GM12891 (cell line): ENCODE data around the gene KLHL14.

Experiments
- DNase-seq: peaks from one replicate; pipeline ENCODE4 v3.0.0; 2011; ENCODE audit warnings: low spot score; ENCODE audit not compliant: insufficient read length
- FAIRE-seq: peaks from 2 replicates; lab custom pipeline; 2011; peaks lifted over from hg19 to GRCh38; lab: Jason Lieb, UNC
- PAX5 ChIP-seq: IDR thresholded peaks from 2 replicates; pipeline ENCODE4 v1.6.1; 2011; ENCODE audit warnings: low read length, moderate library complexity, mild to moderate bottlenecking; ENCODE audit not compliant: insufficient read depth, severe bottlenecking
- POLR2A ChIP-seq: IDR thresholded peaks from 2 replicates; pipeline ENCODE4 v1.6.1; 2011; ENCODE audit warnings: low read depth, low read length, control low read depth
- POLR2AphosphoS5 ChIP-seq: IDR thresholded peaks from 2 replicates; pipeline ENCODE4 v1.6.1; 2011; ENCODE audit warnings: low read depth, low read length, control low read depth
- POU2F2 ChIP-seq: IDR thresholded peaks from 2 replicates; pipeline ENCODE4 v1.6.1; 2011; ENCODE audit warnings: low read depth, mild to moderate bottlenecking, control low read depth, low read length, moderate library complexity
- SPI1 ChIP-seq: IDR thresholded peaks from 2 replicates; pipeline ENCODE4 v1.6.1; 2011; ENCODE audit warnings: low read depth, low read length, control low read depth
- TAF1 ChIP-seq: IDR thresholded peaks from 2 replicates; pipeline ENCODE4 v1.6.1; 2011; ENCODE audit warnings: low read depth, low read length, control low read depth

KLHL14 gene

DNA sequence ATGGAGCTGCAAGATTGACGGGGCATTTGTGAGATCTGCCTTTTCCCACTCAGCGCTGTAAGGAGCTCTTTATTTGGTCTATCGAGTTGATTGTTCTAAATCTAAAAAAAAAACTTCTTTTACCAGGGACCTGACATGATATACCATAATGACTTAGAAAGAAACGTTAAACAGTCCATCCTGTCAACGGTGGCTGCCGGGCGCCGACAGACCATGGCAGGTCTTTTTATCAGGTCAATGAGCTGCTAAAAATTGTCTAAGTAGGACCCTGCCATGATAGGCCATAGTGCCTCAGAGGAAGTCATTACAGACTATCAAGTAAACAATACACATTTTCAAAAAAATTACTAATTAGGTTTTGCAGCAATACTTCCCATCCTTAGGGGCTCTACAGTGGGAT is 87.9 kb downstream of the KLHL14 start:
- TF ChIP-seq SPI1, result no peak
- no peak for TF ChIP-seq POLR2AphosphoS5
- no peak for TF ChIP-seq PAX5
- TF ChIP-seq POU2F2, result no peak
- TF ChIP-seq TAF1, result no peak
- DNase-seq, result no peak
- no peak for FAIRE-seq

DNA sequence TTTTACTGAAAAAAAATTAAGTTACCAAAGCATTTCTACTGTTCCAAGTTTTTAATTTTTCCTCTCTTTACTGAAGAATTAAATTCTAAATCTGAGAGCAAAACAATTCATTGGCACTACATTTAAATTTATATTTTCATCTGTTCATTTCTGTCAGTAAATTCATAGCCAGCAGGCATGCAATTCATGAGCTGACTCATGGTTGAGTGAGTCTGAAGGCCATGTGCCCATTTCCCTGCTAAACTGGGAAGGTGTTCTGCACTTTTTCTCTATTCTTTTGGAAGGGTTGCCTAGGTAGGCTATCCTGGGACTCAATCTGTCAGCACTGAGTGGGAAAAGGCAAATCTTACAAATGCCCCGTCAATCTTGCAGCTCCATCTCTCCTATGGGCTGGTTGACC is 88.7 kb downstream of the KLHL14 start:
- FAIRE-seq (no peak), DNase-seq (no peak)
- no peak for TF ChIP-seq SPI1

DNA sequence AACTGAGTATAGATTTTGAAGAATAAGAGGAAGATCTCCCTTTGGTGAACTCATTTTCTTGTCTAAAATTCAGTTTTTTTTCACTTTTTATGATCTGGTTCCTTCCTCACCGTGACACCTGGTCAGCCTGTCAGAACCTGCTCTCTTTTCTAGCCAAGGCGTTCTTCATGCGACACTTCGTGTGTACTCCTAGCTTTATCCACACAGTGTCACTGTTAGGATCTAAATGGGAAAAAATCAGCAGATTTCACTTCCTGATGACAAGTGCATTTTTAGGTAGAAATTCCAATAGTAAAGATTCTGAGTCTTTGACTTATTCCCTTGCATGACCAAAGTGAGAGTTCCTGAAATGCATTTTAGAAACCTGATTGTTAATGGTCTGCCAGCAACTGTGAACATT is 89.8 kb downstream of the KLHL14 start:
- DNase-seq (no peak), FAIRE-seq (no peak)
- no peak for TF ChIP-seq TAF1
- TF ChIP-seq SPI1, result no peak
- no peak for TF ChIP-seq POU2F2
- no peak for TF ChIP-seq POLR2A
- no peak for TF ChIP-seq POLR2AphosphoS5
- TF ChIP-seq PAX5, result no peak

DNA sequence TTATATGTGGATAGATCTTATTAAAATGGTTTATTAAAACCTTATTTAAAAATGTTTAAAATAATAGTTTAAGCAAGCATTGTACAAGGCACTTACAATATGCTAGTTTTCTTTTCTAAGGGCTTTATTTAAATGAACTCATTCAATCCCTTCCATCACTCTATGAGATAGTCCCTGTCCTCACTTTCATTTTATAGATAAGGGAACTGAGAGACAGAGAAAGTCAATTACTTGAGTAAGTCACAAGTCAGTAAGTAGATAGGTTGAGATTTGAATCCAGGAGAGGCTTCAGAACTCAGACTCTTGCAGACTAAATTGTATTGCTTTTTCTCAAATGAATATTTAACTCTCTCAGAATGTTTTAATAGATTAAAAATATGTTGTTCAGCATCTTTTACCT is 95.2 kb downstream of the KLHL14 start:
- DNase-seq, result no peak
- no peak for FAIRE-seq
- TF ChIP-seq POLR2A (no peak), PAX5 (no peak), POLR2AphosphoS5 (no peak), TAF1 (no peak), POU2F2 (no peak), SPI1 (no peak)

DNA sequence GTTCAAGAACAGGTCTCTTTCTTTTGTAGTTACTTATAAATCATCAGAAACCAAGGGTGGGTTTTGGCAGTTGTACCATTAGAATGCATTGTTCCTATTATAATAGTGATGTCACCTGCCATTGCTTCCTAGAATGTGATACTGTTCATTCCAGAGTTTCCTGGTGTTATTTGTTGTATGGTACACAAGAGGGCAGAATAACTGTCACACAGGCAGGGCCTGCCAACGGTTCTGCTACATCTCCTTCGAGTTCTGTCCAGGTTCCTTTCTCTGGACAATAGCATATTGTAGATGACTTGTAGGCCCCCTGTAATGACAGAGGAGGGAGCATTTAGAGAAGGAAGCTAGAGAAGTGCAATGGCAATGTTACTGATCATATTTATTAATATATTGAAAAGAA is 98.3 kb downstream of the KLHL14 start:
- TF ChIP-seq POLR2A (no peak), TAF1 (no peak), SPI1 (no peak), PAX5 (no peak), POLR2AphosphoS5 (no peak), POU2F2 (no peak)
- FAIRE-seq, result no peak
- no peak for DNase-seq

DNA sequence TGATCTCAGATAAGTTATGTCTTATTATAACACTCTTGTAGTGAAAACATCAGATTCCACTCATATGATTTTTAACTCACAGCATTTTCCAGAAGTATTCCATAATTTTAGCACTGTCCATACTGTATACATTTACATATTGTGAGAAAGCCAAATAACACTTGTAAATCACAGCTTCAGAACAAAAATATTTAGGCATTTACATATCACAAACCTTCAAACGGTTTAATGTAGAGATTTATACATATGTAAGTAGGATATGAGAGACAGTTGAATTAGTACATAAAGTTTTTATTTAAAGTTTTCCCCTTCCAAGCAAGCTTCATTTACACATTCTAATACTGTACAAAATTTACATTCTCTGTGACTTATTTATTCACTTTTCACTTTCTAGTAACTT is 100.4 kb downstream of the KLHL14 start:
- FAIRE-seq (no peak), DNase-seq (no peak)
- TF ChIP-seq SPI1, result no peak
- no peak for TF ChIP-seq POU2F2
- TF ChIP-seq PAX5, result no peak
- no peak for TF ChIP-seq TAF1
- no peak for TF ChIP-seq POLR2A
- no peak for TF ChIP-seq POLR2AphosphoS5

DNA sequence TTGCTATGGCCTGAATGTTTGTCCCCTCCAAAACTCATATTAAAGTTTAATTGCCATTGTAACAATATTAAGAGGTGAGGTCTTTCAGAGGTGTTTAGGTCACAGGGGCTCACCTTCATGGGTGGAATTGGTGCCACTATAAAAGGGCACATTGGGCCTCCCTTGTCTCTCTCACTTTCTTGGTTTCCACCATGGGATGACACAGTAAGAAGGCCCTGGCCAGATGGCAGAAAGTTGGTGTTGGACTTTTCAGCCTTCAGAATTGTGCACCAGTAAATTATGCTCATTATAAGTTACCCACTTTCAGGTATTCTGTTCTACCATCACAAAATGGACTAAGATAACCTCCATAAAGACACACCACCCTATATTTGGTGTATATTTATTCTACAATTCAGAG is 102.1 kb downstream of the KLHL14 start:
- TF ChIP-seq POU2F2, result no peak
- TF ChIP-seq POLR2AphosphoS5, result no peak
- no peak for TF ChIP-seq PAX5
- no peak for TF ChIP-seq TAF1
- no peak for TF ChIP-seq POLR2A
- no peak for TF ChIP-seq SPI1
- DNase-seq, result no peak
- no peak for FAIRE-seq

- no peak for FAIRE-seq
- TF ChIP-seq POLR2A (no peak), POU2F2 (no peak), PAX5 (no peak), POLR2AphosphoS5 (no peak), SPI1 (no peak)
Measured at GRCh38 chr18:32669549-32670165, 103.2 kb downstream of the KLHL14 start.

DNA sequence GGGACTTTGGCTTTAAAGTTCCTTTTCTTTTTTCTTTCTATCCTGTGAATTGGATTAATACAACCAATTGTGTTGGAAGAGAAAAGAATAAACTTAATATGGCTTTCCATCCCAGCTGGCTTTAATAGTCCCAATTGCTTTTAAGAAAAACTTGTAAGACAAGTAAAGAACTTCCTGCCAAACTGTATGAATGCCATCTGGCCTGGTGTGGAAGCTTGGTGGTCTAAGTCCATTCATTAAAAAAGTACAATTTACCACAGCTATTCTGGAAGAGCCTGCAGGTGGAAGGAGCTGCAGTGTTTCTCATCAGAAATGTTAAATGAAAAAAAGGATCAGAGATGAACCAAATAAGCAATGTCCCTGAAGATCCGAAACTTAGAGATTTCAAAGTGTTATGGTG is 103.9 kb downstream of the KLHL14 start:
- FAIRE-seq (no peak), DNase-seq (no peak)
- TF ChIP-seq POU2F2, result no peak
- TF ChIP-seq POLR2AphosphoS5, result no peak
- TF ChIP-seq TAF1, result no peak
- TF ChIP-seq POLR2A, result no peak
- TF ChIP-seq SPI1, result no peak
- no peak for TF ChIP-seq PAX5

More at GRCh38 chr18:32669549-32670165, 103.2 kb downstream of the KLHL14 start:
- DNase-seq, result no peak
